HG02763 (cell line): ENCODE results near the gene DTX3L.

Experiments
- ATAC-seq: cut with Tn5 transposase; IDR thresholded peaks from one replicate; pipeline ENCODE4 v1.9.1; 2021; ENCODE audit warnings: mild to moderate bottlenecking, moderate library complexity; ENCODE audit not compliant: unreplicated experiment

Gene DTX3L

DNA sequence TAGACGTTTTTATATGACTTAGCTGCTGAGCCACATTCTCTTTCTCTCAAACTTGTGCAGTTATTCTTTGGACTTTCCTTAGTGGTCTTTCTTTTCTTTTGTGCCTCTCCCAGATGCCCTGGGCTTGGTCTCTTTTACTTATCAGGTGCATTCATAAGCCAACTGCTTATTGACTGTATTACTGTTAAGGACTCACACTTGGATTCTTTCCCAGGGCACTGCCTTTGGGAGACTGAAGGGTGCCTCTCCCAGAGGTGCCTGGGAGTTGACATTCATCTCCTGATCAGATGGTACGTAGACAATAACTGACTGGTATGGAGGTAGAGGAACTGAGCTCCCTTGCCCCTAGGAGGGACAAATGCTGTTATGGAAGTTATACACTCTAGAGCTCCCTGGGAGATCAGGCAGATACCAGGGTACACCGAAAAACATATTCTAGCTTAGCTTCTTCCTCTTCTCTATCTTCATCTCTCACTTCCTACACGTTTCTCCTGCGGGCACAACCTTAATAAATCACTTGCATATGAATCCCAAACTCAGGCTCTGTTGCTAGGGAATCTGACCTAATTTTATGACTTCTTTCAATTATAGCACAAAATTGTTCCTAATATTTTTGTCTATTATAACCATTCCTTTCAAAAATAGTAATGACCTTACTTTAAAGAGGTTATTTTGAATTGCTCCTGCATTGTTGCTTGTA lies 38.0 kb downstream of the DTX3L start:
- no peak for ATAC-seq

DNA sequence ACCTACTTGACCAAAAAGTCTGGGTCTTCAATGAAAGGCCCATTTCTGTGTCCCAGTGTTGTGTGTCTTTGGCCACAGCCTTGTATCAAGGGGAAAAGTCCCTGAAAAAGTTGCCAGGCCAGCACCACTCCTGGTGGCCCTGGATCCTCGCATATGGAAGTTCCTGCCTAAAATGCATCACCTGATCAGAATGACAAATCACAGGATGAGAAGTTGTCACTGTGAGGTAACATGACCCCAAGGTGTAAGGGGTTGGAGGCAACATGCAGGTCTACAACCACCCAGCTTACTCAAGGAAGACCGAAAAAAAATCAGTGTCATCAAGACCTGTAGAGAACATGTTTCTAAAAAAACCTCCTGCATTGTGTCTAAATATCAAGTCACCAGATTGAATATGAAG lies 38.9 kb downstream of the DTX3L start:
- no peak for ATAC-seq

DNA sequence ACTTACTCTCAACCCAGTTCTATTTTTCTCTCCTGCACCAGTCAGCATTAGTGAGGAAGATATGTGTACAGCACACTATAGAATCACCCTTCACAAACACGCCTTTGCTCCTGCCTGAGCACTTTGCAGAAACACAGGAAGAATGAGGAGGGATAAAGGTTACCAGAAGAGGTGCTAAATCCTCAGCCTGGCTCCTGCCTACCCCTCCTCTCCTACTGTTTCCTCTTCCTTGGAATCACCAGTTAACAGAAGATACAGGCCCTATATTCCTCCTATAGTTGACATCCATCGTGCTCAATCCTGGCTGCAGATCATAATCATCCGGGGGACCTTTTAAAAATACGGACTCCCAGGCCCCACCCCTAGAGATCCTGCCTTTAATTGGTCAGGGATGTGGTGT lies 42.2 kb downstream of the DTX3L start:
- no peak for ATAC-seq

DNA sequence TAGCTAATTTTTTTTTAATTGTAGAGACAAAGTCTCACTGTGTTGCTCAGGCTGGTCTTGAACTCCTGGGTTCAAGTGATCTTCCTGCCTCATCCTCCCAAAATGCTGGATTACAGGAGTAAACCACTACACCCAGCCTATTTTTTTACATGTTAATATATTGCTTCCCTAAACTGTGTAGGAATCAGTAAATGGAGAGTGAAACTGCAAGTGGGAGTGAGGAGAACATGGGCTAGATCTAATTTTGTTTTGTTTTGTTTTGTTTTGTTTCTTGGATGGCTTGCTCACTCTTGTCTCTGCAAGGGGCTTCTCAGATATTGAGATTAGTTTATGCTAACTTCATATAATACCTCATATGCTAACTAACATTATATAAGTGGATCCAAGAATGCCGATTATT lies 44.8 kb downstream of the DTX3L start:
- no peak for ATAC-seq

DNA sequence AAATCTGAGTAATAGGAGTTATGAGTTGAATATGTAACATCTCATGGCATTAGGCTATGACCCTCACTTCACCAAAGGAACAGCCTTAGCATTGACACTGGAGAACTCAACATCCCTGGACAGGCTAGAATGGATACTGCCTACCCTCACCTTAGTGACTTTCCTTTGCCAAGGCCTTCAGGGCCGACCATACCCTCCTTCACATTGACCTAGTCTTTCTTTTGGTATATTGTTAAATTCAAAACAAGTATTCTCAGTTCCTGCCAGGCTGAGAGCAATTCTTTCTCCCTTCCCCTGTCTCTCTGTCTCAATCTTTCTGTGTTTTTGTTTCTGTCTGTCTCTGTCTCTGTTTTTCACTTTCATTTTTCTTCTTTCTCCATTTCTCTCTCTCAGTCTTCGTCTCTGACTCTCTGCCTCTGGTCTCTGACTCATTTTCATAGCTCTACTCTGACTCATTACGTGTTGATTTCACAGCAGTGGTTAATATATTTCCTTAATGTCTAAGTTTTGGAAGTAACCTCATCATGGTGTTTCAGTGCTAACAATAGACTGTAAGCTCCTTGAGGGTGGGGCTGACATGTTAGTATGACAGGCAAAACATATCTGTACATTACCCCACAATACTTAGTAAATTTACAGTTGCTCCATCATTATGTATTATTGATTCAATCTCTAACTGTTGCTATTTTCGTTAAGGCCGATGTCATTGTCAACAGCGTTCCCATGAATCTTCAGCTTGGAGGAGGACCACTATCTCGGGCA lies 45.8 kb downstream of the DTX3L start:
- peak; percentile 95 for ATAC-seq

DNA sequence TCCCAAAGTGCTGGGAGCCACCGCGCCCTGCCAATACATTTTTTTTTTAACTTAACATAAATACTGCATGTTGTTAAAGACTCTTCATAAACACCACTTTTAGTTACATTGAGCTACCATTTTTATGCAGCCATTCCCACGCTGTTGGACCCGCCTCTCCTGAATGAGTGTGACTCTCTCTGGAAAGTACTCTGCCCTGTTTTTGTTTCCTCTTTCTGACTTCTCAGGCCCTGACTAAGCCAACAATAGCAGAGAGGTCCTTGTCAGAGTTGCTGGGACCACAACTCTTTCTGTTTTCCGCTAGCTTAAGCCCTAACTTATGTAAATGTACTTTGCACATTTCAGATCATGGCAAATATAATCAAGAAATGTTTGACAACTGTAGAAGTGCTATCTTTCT lies 48.6 kb downstream of the DTX3L start:
- ATAC-seq: no peak

DNA sequence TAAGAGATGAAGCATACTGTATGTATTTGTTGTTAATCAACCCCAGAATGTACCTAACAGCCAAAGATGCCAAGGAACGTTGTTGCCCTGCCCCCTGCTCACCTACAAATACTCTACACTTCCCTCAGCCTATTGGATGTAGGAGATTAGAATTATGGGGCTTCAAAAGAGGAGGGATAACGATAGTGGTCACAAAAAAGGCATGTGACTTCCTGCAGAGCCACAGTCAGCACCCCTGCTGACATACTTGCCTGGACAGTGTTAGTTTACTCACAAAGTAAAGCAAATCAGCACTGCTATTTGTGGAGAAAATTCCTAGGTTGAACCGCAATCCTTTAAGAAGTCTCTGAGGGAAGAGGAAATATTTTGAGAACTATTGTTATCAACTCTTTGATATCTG lies 51.2 kb downstream of the DTX3L start:
- no peak for ATAC-seq

DNA sequence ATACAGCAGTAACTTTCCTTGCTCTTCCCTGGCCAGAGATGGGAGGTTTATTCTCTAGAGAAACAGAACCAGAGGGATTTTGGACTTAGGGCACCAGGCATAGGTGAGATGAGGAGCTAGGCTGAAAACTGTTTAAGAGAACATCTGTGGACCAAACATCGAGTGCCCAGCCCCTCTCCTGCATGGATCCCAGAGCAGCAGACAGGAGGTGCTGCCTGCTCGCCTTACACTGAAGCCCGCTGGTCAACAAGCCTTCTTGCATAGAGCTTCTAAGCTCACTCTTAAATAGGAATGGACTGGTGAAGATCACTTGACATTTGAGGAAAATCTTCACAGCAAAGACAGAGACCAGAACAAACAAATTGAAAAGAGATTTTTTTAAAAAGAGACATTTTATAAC lies 54.5 kb downstream of the DTX3L start:
- ATAC-seq: no peak

DNA sequence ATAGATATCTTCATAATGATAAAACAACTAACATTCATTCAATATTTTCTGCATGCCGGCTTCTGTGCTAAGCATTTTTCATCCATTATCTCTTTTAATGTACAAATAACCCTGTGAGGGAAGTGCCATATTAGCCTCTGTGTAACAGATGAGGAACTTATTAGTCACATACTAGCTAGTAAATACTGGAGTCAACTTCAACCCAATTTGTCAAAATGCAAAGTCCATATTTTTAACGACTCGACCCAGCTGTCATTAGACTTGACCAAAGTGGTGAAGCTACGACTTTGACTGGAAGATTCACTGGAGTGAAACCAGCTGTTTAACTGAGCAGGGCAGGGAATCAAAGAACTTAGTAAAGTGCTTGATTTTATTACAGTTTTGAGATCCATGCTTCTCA lies 54.9 kb downstream of the DTX3L start:
- no peak for ATAC-seq

DNA sequence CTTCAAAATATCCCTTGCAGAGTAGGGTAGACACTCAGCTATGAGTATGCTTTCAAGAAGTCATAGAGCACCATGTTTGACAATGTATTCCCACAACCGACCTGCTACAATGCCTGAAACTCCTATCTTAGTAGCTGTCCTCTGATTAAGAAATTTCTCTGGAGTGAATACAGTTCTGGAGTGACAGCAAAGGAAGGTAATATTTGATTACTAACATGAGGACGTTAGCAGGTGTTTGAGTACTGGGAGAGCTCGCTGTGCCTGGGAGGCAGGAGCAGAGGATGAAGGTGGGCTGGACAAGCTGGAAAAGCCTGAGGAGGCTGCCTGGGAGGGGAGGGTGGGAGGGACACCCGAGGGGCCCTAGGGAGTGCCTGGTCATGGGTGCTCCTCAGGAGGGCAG lies 56.3 kb downstream of the DTX3L start:
- ATAC-seq: no peak

DNA sequence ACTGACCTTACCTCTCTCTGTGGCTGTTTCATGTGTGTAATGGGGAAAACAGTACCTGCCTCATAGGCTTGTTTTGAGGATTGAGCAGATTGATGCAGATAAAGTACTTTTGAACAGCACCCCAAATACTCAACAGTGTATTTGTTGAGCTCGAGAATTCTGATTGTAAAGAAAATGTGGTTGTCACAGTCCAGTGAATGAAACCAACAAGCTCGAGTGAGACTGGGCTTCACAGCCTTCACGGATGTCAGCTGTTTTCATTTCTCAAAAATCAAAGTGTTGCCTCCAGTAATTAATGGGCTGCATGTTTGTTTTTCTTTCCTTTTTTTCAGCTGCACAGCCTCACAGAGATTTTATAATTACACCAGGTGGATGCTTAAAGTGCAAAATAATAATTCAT lies 57.0 kb downstream of the DTX3L start:
- no peak for ATAC-seq

DNA sequence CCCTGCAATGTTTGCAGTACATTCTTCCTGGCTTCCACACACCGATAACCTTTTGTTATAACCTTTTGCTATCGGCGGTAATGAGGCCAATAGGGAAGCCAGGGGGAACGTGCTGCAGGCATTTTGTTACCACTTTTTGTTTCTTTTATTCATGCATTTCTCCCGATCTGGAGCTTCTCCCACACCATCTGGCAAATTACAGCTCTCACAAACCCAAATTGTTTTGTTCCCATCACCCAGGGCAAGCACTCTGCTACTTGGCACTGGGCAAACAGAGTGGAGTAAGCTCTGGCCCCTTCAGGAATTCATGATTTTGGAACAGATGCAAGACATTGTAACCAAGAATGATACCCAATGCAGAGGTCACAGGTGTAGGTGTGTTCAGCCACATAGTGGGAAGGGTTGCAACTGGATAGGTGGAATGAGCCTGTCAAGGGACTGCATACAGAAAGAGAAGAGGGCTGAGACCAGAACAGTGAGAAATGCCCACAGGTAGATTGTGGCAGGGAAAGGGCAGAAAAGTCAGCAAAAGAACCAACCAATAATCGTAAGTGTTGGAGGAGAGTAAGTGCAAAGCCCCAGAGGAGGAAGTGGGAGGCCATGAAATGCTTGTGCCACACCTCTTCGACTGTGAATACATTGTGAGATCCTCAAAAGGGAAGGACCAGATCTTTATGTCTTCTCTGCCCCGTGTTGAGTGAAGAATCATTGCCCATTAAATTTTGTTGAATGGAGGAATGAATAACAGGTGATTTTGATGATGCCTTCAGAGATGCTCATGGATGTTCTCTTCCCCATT lies 59.1 kb downstream of the DTX3L start:
- ATAC-seq: no peak
